ENCODE results near the gene ZBTB20. TPM values are rescaled to one million over a fixed set of nuclear protein-coding genes. Genes with fewer than 3 reads are reported as not detected.

ZBTB20 gene
- total RNA-seq, 1 donor from 2014 or later: 21.4 TPM

GRCh38 chr3:114587986-114588385, 559.1 kb downstream of the ZBTB20 start:
- Histone ChIP-seq H3K4me3 (ENCODE audit: insufficient read depth, low read depth, low read length) (no peak overlapping the region), H3K4me1 (ENCODE audit: insufficient read depth, low read length) (no peaks in the 10 kb centered on the region), H4K20me1 (ENCODE audit: insufficient read depth, low read length) (peaks cover 16% of the 10 kb centered on the region), H3K9me3 (ENCODE audit: insufficient read depth, low read depth, low read length) (no peaks in the 10 kb centered on the region), H3K36me3 (ENCODE audit: insufficient read depth, low read length) (no peaks in the 10 kb centered on the region), H2AFZ (ENCODE audit: low read depth, low read length) (no peak overlapping the region), H3K9ac (ENCODE audit: low read length) (no peak overlapping the region), H3K4me2 (ENCODE audit: low read length) (no peak overlapping the region), H3K27ac (ENCODE audit: low read depth, low read length) (no peak overlapping the region), H3K79me2 (ENCODE audit: insufficient read depth, low read length) (peaks cover 30% of the 10 kb centered on the region), H3K27me3 (ENCODE audit: insufficient read depth, low read length) (no peaks in the 10 kb centered on the region)
- DNase-seq (ENCODE audit: low read depth): no peak
- H3K4me3 Mint-ChIP-seq (ENCODE audit: unreplicated experiment): no peak overlapping the region
- TF ChIP-seq EZH2 (IDR thresholded peaks at IDR 0.05; ENCODE audit: insufficient read depth, low read length) (no peak), CTCF (IDR thresholded peaks at IDR 0.05; ENCODE audit: insufficient read depth, low read depth, low read length) (no peak)
- H3K4me1 Mint-ChIP-seq (ENCODE audit: low read depth, unreplicated experiment): peaks cover 2% of the 10 kb centered on the region
- H3K27ac Mint-ChIP-seq (ENCODE audit: unreplicated experiment): no peak overlapping the region
- FAIRE-seq: no peak
- no peaks in the 10 kb centered on the region for H3K27me3 Mint-ChIP-seq (ENCODE audit: low read depth, unreplicated experiment)
- H3K36me3 Mint-ChIP-seq (ENCODE audit: low read depth, unreplicated experiment): peaks cover 3% of the 10 kb centered on the region
- H3K9me3 Mint-ChIP-seq (ENCODE audit: unreplicated experiment): no peaks in the 10 kb centered on the region

GRCh38 chr3:114586119-114586518, 561.0 kb downstream of the ZBTB20 start:
- H4K20me1 ChIP-seq (ENCODE audit: insufficient read depth, low read length): peaks cover 16% of the 10 kb centered on the region
- H3K36me3 Mint-ChIP-seq (ENCODE audit: low read depth, unreplicated experiment): peaks cover 3% of the 10 kb centered on the region
- H3K9me3 ChIP-seq (ENCODE audit: insufficient read depth, low read depth, low read length): no peaks in the 10 kb centered on the region
- no peak overlapping the region for H3K4me2 ChIP-seq (ENCODE audit: low read length)
- no peak overlapping the region for H2AFZ ChIP-seq (ENCODE audit: low read depth, low read length)
- no peak overlapping the region for H3K4me3 Mint-ChIP-seq (ENCODE audit: unreplicated experiment)
- no peak overlapping the region for H3K27ac ChIP-seq (ENCODE audit: low read depth, low read length)
- H3K79me2 ChIP-seq (ENCODE audit: insufficient read depth, low read length): peaks cover 32% of the 10 kb centered on the region
- no peak for TF ChIP-seq CTCF (IDR thresholded peaks at IDR 0.05; ENCODE audit: insufficient read depth, low read depth, low read length)
- no peak for TF ChIP-seq EZH2 (IDR thresholded peaks at IDR 0.05; ENCODE audit: insufficient read depth, low read length)
- H3K27me3 ChIP-seq (ENCODE audit: insufficient read depth, low read length): no peaks in the 10 kb centered on the region
- H3K9me3 Mint-ChIP-seq (ENCODE audit: unreplicated experiment): no peaks in the 10 kb centered on the region
- no peaks in the 10 kb centered on the region for H3K27me3 Mint-ChIP-seq (ENCODE audit: low read depth, unreplicated experiment)
- no peak for DNase-seq (ENCODE audit: low read depth)
- FAIRE-seq: no peak
- no peaks in the 10 kb centered on the region for H3K4me1 ChIP-seq (ENCODE audit: insufficient read depth, low read length)
- peaks cover 2% of the 10 kb centered on the region for H3K4me1 Mint-ChIP-seq (ENCODE audit: low read depth, unreplicated experiment)
- no peak overlapping the region for H3K9ac ChIP-seq (ENCODE audit: low read length)
- H3K36me3 ChIP-seq (ENCODE audit: insufficient read depth, low read length): no peaks in the 10 kb centered on the region
- H3K27ac Mint-ChIP-seq (ENCODE audit: unreplicated experiment): no peak overlapping the region
- no peak overlapping the region for H3K4me3 ChIP-seq (ENCODE audit: insufficient read depth, low read depth, low read length)

- peaks cover 3% of the 10 kb centered on the region for H3K36me3 Mint-ChIP-seq (ENCODE audit: low read depth, unreplicated experiment)
- Histone ChIP-seq H3K4me2 (ENCODE audit: low read length) (no peak overlapping the region), H3K79me2 (ENCODE audit: insufficient read depth, low read length) (peaks cover 32% of the 10 kb centered on the region), H3K27me3 (ENCODE audit: insufficient read depth, low read length) (no peaks in the 10 kb centered on the region), H3K4me1 (ENCODE audit: insufficient read depth, low read length) (no peaks in the 10 kb centered on the region), H3K36me3 (ENCODE audit: insufficient read depth, low read length) (no peaks in the 10 kb centered on the region), H3K4me3 (ENCODE audit: insufficient read depth, low read depth, low read length) (no peak overlapping the region), H2AFZ (ENCODE audit: low read depth, low read length) (no peak overlapping the region), H3K9ac (ENCODE audit: low read length) (no peak overlapping the region), H3K27ac (ENCODE audit: low read depth, low read length) (no peak overlapping the region), H3K9me3 (ENCODE audit: insufficient read depth, low read depth, low read length) (no peaks in the 10 kb centered on the region), H4K20me1 (ENCODE audit: insufficient read depth, low read length) (peaks cover 14% of the 10 kb centered on the region)
- peaks cover 2% of the 10 kb centered on the region for H3K4me1 Mint-ChIP-seq (ENCODE audit: low read depth, unreplicated experiment)
- no peak overlapping the region for H3K27ac Mint-ChIP-seq (ENCODE audit: unreplicated experiment)
- no peak overlapping the region for H3K4me3 Mint-ChIP-seq (ENCODE audit: unreplicated experiment)
- no peaks in the 10 kb centered on the region for H3K27me3 Mint-ChIP-seq (ENCODE audit: low read depth, unreplicated experiment)
- peak; percentile 37 for FAIRE-seq
- DNase-seq (ENCODE audit: low read depth): no peak
- H3K9me3 Mint-ChIP-seq (ENCODE audit: unreplicated experiment): no peaks in the 10 kb centered on the region
- no peak for TF ChIP-seq EZH2 (IDR thresholded peaks at IDR 0.05; ENCODE audit: insufficient read depth, low read length)
- TF ChIP-seq CTCF (IDR thresholded peaks at IDR 0.05; ENCODE audit: insufficient read depth, low read depth, low read length): no peak
Measured at GRCh38 chr3:114585687-114586086, 561.4 kb downstream of the ZBTB20 start.
